Measurements from ENCODE around the gene RASA2. TPM values are rescaled to one million over a fixed set of nuclear protein-coding genes. Genes with fewer than 3 reads are reported as not detected.
A peak's percentile ranks its signal among the peaks of the same experiment; 100 is the strongest.
"Not testable (repeated sequence)": the region's sequence is repeated elsewhere in the genome, so short reads cannot be mapped to it uniquely, and the experiment has no call there.

The RASA2 gene
- polyA plus RNA-seq, 5 donors, result 18.6 to 32.3 (median 25.8) TPM

GRCh38 chr3:141455603-141456300 is 31.1 kb upstream of the RASA2 start:
- DNase-seq, result peak in 1 of 2 donors; percentile 10

GRCh38 chr3:141456301-141456625 is 30.6 kb upstream of the RASA2 start:
- peak in 1 of 2 donors; percentile 18 for DNase-seq

- no peak for DNase-seq
These were observed 29.1 kb upstream of the RASA2 start for GRCh38 chr3:141457624-141458236.

- DNase-seq, result no peak
These were observed 27.8 kb upstream of the RASA2 start for GRCh38 chr3:141459008-141459407.

GRCh38 chr3:141460097-141460704 is 26.6 kb upstream of the RASA2 start:
- peak; percentile 69 to 79 for DNase-seq

- no peak for DNase-seq
These were observed 24.5 kb upstream of the RASA2 start for GRCh38 chr3:141462176-141462859.

- DNase-seq, result no peak
These were observed 21.6 kb upstream of the RASA2 start for GRCh38 chr3:141465221-141465620.

GRCh38 chr3:141466633-141467169 is 20.1 kb upstream of the RASA2 start:
- no peak for DNase-seq

- no peak for DNase-seq
These were observed 17.1 kb upstream of the RASA2 start for GRCh38 chr3:141469720-141470119.

GRCh38 chr3:141471160-141471559 is 15.7 kb upstream of the RASA2 start:
- no peak for DNase-seq

- DNase-seq, result no peak
These were observed 10.8 kb upstream of the RASA2 start for GRCh38 chr3:141476033-141476432.

- no peak for DNase-seq
These were observed 9.6 kb upstream of the RASA2 start for GRCh38 chr3:141477224-141477623.

- no peak for DNase-seq
These were observed 8.7 kb upstream of the RASA2 start for GRCh38 chr3:141478139-141478538.

GRCh38 chr3:141478840-141479239 is 8.0 kb upstream of the RASA2 start:
- DNase-seq, result not testable (repeated sequence)

- no peak for DNase-seq
These were observed 4.4 kb upstream of the RASA2 start for GRCh38 chr3:141482245-141482922.

- no peak for DNase-seq
These were observed 2.0 kb upstream of the RASA2 start for GRCh38 chr3:141484701-141485287.

GRCh38 chr3:141485641-141486495 is 959 bp upstream of the RASA2 start:
- no peak for DNase-seq

- DNase-seq, result no peak
These were observed 406 bp upstream of the RASA2 start for GRCh38 chr3:141486496-141486745.

GRCh38 chr3:141487521-141488252 is 860 bp downstream of the RASA2 start:
- DNase-seq, result peak; percentile 68

GRCh38 chr3:141489203-141489602 is 2.4 kb downstream of the RASA2 start:
- DNase-seq, result no peak

All from right lung (tissue), 5 donors.